Activated CD8-positive, alpha-beta T cell treated with anti-CD3 and anti-CD28 coated beads for 36 hours (primary cell): ENCODE results near the gene KCNK4. TPM values are rescaled to one million over a fixed set of nuclear protein-coding genes. Genes with fewer than 3 reads are reported as not detected.

ENCODE experiments used
- ATAC-seq: fragments of 200-7000 bp; cut with Tn5 transposase; one replicate; pipeline ENCODE4 v1.10.0; 2021; ENCODE audit warnings: mild to moderate bottlenecking, moderate library complexity
- CTCF ChIA-PET: fragments of 350-600 bp; sonication (Branson Sonifier 250); formaldehyde crosslinking; loops from one replicate; lab custom pipeline; 2021; ENCODE audit warnings: antibody characterized with exemption; lab: Charles Lee
- POLR2A ChIA-PET: fragments of 350-600 bp; sonication (Branson Sonifier 250); formaldehyde crosslinking; loops from one replicate; lab custom pipeline; 2021; ENCODE audit warnings: antibody characterized with exemption; lab: Charles Lee
- DNase-seq: peaks from one replicate; pipeline ENCODE4 v3.0.0-alpha.2; 2020
- H3K27ac Mint-ChIP-seq: one replicate; pipeline ENCODE4 v1.8.0; 2021; ENCODE audit warnings: mild to moderate bottlenecking, mixed read lengths
- H3K27me3 Mint-ChIP-seq: one replicate; pipeline ENCODE4 v1.8.0; 2021; ENCODE audit warnings: mixed read lengths
- H3K36me3 Mint-ChIP-seq: one replicate; pipeline ENCODE4 v1.8.0; 2021; ENCODE audit warnings: low read depth, mixed read lengths
- H3K4me1 Mint-ChIP-seq: one replicate; pipeline ENCODE4 v1.8.0; 2021; ENCODE audit warnings: low read depth, mixed read lengths
- H3K4me3 Mint-ChIP-seq: one replicate; pipeline ENCODE4 v1.8.0; 2021; ENCODE audit warnings: mild to moderate bottlenecking, moderate library complexity, mixed read lengths
- H3K9me3 Mint-ChIP-seq: one replicate; pipeline ENCODE4 v1.8.0; 2021; ENCODE audit warnings: mixed read lengths
- CTCF ChIP-seq: fragments of 200-600 bp; IDR thresholded peaks from one replicate; pipeline ENCODE4 v1.8.0; 2022; ENCODE audit warnings: antibody characterized with exemption, mild to moderate bottlenecking
- intact Hi-C: fragments of 100-400 bp; cut with micrococcal nuclease; formaldehyde crosslinking; loops from one replicate; pipeline ENCODE4 v1.10.0; 2022
- total RNA-seq, 2 experiments: library from RNA; stranded (reverse); gene quantifications; one replicate each; pipeline ENCODE4 v1.2.3, GENCODE V29; 2021

KCNK4 gene
- total RNA-seq, 2 experiments from 2014 or later = 0.23 TPM; not detected in 1

DNA sequence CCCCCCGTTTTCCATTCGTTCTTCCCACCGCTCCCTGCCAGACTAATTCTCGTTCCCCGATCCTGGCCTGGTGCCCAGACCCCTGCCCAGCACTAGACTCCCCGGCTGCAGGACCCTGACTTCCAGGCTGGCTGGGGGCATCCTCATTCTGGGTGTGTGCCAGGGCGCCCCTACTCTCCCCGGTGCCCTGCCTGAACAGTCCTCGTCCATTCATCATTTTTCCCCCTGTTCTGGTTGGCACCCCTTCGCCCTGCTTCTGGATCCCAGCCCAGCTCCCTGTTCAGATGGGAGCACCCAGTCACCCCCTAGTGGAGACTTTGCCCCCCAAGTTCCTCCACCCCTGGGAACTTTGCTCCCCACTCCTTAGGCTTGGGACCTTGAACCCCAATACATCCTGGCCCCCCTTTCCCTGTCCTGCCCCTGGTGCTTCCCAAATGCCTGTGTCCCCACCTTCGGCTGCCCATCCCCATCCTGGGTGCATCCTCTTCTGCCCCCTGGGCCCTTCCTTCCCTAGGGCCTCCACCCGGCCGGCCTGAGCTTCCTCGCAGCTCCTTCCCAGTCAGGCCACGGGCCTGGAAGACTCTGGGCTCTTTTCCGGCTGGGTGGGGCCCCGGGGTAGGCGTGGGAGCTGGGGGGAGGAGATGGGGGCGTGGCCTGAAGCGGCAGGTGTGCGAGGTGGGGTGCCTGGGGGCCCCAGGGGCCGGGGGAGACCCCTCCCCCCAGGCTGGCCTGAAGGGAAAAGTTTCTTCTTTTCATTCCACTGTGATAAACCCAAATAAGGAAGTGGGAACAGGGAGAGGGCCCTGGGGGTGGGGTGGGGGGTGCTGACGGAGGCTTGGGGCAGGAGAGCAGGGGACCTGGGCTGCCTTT is 38.9 kb upstream of the KCNK4 start:
- ATAC-seq = no peak
- TF ChIP-seq CTCF = peak; percentile 31
- intact Hi-C loops = no loop called here
- ChIA-PET POLR2A (interaction anchor here (1.0 to 10.0 kb wide), 4 partner anchors 17 to 48 kb away, joined by 3 to 132 read pairs (median 4); partner anchors contain the start of gene FERMT3), CTCF (interaction anchor here (0.6 to 5.3 kb wide), 16 partner anchors 9 to 103 kb away, joined by 3 to 42 read pairs (median 5); partner anchors contain the start of genes CATSPERZ, FERMT3, PRDX5 and TRMT112)
- peak overlapping the region; percentile 90 for H3K4me3 Mint-ChIP-seq
- no peaks in the 10 kb centered on the region for H3K9me3 Mint-ChIP-seq
- peaks cover 2% of the 10 kb centered on the region for H3K36me3 Mint-ChIP-seq
- H3K4me1 Mint-ChIP-seq = peaks cover 16% of the 10 kb centered on the region
- DNase-seq = no peak
- no peak overlapping the region for H3K27ac Mint-ChIP-seq
- no peaks in the 10 kb centered on the region for H3K27me3 Mint-ChIP-seq

GRCh38 chr11:64253043-64253442 is 38.1 kb upstream of the KCNK4 start:
- no peak for ATAC-seq
- CTCF ChIA-PET = interaction anchor here (0.7 to 5.3 kb wide), 6 partner anchors 10 to 51 kb away, joined by 3 to 35 read pairs (median 12); no protein-coding TSS in a partner anchor
- Mint-ChIP-seq H3K27ac (no peak overlapping the region), H3K4me3 (peak overlapping the region; percentile 18), H3K27me3 (no peaks in the 10 kb centered on the region), H3K36me3 (peaks cover 2% of the 10 kb centered on the region), H3K9me3 (no peaks in the 10 kb centered on the region), H3K4me1 (peaks cover 14% of the 10 kb centered on the region)
- TF ChIP-seq CTCF = no peak
- intact Hi-C loops = no loop called here
- POLR2A ChIA-PET = interaction anchor here (1.7 to 10.0 kb wide), 3 partner anchors 15 to 46 kb away, joined by 5 to 132 read pairs (median 11); partner anchors contain the start of gene FERMT3
- no peak for DNase-seq

DNA sequence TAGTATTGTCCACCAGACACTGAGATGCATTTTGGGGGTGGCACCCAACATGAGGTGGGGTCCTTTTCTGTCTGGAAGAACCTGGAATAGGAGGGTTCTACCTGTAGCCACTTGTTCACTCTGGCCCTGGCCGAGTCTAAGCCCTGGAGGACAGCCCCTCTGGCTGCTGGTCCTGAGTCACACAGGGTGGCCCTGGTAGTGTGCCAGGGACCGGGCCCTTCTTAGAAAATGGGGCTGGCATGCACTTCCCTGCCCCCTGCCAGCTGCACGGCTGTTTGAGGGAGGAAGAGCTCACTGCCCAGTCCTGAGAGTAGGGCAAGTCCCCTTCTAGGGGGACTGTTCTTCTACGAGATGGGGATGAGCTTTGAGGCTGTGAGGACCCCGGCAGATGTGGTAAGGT is 37.6 kb upstream of the KCNK4 start:
- Mint-ChIP-seq H3K27ac (no peak overlapping the region), H3K9me3 (no peaks in the 10 kb centered on the region), H3K27me3 (no peaks in the 10 kb centered on the region), H3K4me1 (peaks cover 14% of the 10 kb centered on the region), H3K36me3 (peaks cover 2% of the 10 kb centered on the region), H3K4me3 (peak overlapping the region; percentile 18)
- DNase-seq = no peak
- CTCF ChIA-PET = interaction anchor here (0.7 to 1.0 kb wide), 2 partner anchors 48 kb away, joined by 3 read pairs; no protein-coding TSS in a partner anchor
- no peak for TF ChIP-seq CTCF
- intact Hi-C loops = no loop called here
- no peak for ATAC-seq
- POLR2A ChIA-PET = interaction anchor here (3.1 kb wide), 1 partner anchor 14 kb away, joined by 11 read pairs; no protein-coding TSS in a partner anchor

- CTCF ChIA-PET = interaction anchor here (1.0 kb wide), 1 partner anchor 49 kb away, joined by 3 read pairs; no protein-coding TSS in a partner anchor
These were observed 36.8 kb upstream of the KCNK4 start for GRCh38 chr11:64254326-64254725.

More at GRCh38 chr11:64254326-64254725, 36.8 kb upstream of the KCNK4 start:
- DNase-seq (no peak), ATAC-seq (no peak)
- H3K4me1 Mint-ChIP-seq = peaks cover 15% of the 10 kb centered on the region
- intact Hi-C loops = no loop called here
- H3K4me3 Mint-ChIP-seq = no peak overlapping the region
- no peak overlapping the region for H3K27ac Mint-ChIP-seq
- no peaks in the 10 kb centered on the region for H3K9me3 Mint-ChIP-seq
- peaks cover 4% of the 10 kb centered on the region for H3K36me3 Mint-ChIP-seq
- POLR2A ChIA-PET = interaction anchor here (1.5 to 3.1 kb wide), 2 partner anchors 8 to 14 kb away, joined by 4 to 11 read pairs; partner anchors contain the start of gene PPP1R14B
- no peaks in the 10 kb centered on the region for H3K27me3 Mint-ChIP-seq
- no peak for TF ChIP-seq CTCF
